Esophagus squamous epithelium (tissue), 5 donors: ENCODE results near the gene ALDH3A2. TPM values are rescaled to one million over a fixed set of nuclear protein-coding genes. Genes with fewer than 3 reads are reported as not detected.

Experiments
- DNase-seq: peaks from one replicate; lab custom pipeline; 2025; lab: John Stamatoyannopoulos, UW
- H3K27ac ChIP-seq, 4 donors: fragments of 200-600 bp; sonication (generic); one replicate each; pipeline ENCODE4 v1.5.1; 2016 to 2019; ENCODE audit warnings: mild to moderate bottlenecking in 1 of 4
- H3K27me3 ChIP-seq, 4 donors: fragments of 200-600 bp; sonication (generic); 1 replicate in 3 of 4; 2 replicates in 1 of 4; pipeline versions ENCODE4 v1.5.1 to v1.6.0; 2017 to 2021; ENCODE audit warnings: antibody characterized with exemption in 1 of 4
- H3K36me3 ChIP-seq, 3 donors: fragments of 200-600 bp; sonication (generic); one replicate each; pipeline ENCODE4 v1.5.1; 2016 to 2019
- H3K4me1 ChIP-seq, 3 donors: fragments of 200-600 bp; sonication (generic); one replicate each; pipeline ENCODE4 v1.5.1; 2017 to 2019
- H3K4me3 ChIP-seq, 4 donors: fragments of 200-600 bp; sonication (generic); 1 replicate in 3 of 4; 2 replicates in 1 of 4; pipeline ENCODE4 v1.5.1; 2016 to 2019; ENCODE audit warnings: mild to moderate bottlenecking in 2 of 4, moderate library complexity in 1 of 4
- H3K9me3 ChIP-seq, 3 donors: fragments of 200-600 bp; sonication (generic); one replicate each; pipeline ENCODE4 v1.5.1; 2016 to 2019
- CTCF ChIP-seq, 6 experiments: fragments of 450-650 bp in 4 of 6; fragments of 200-600 bp in 2 of 6; sonication (generic) in 2 of 6; IDR thresholded peaks; one replicate each; pipeline ENCODE4 v1.5.1; 2016 to 2019; ENCODE audit warnings: antibody characterized with exemption in 6 of 6, mild to moderate bottlenecking in 4 of 6, moderate library complexity in 4 of 6
- POLR2A ChIP-seq, 4 donors: fragments of 450-650 bp; IDR thresholded peaks; one replicate each; pipeline ENCODE4 v1.6.1; 2017; ENCODE audit warnings: antibody characterized with exemption in 4 of 4, mild to moderate bottlenecking in 4 of 4, moderate library complexity in 3 of 4
- WGBS, 2 donors: methylation state at CpG; one replicate each; pipeline ENCODE4 v1.1.5; 2018; 5-methylcytosine and 5-hydroxymethylcytosine counted together
- intact Hi-C: fragments of 100-400 bp; cut with DNase I; formaldehyde crosslinking; loops from one replicate; pipeline ENCODE4 v1.15.0; 2022
- total RNA-seq, 4 donors: library from RNA; depleted of rRNA; stranded (reverse); fragments of >200 nt; gene quantifications; one replicate each; pipeline ENCODE4 v1.1.0, GENCODE V29; 2016
- donor health status: DM: yes; HTN: yes; CAD: no.

ALDH3A2 gene
- total RNA-seq, 4 donors from 2014 or later = 169 to 351 (median 305) TPM

DNA sequence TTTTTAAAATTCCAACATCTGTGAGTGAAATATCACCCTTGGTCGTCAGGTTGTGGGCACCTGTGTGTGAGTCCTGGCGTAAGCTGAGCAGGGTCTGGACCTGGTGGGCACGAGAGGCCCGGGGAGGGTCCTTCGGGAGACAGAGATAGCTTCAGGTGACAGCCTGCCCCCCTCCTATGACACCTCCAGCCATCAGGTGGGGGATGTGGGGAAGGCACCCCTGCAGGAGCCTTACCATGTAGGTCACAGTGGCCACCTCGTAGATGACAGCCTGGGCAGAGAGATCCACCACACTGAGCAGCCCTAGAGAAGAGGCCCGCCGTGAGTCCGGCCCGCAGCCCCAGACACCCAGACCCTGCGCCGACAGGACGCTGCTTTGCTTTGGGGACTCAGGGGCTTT is 56.6 kb downstream of the ALDH3A2 start:
- WGBS, 2 donors = 70 to 93% methylated on average over 5 to 8 of the region's 13 CpGs
- peaks cover 14 to 40% (median 16%) of the 10 kb centered on the region in 3 donors for H3K4me1 ChIP-seq
- H3K27ac ChIP-seq = no peak overlapping the region
- H3K4me3 ChIP-seq = no peak overlapping the region
- TF ChIP-seq POLR2A (IDR thresholded peaks at IDR 0.05) (no peak), CTCF (IDR thresholded peaks at IDR 0.05) (no peak)
- intact Hi-C loops = no loop called here
- no peaks in the 10 kb centered on the region for H3K27me3 ChIP-seq
- H3K36me3 ChIP-seq = no peaks in the 10 kb centered on the region
- H3K9me3 ChIP-seq = no peaks in the 10 kb centered on the region
- no peak for DNase-seq

DNA sequence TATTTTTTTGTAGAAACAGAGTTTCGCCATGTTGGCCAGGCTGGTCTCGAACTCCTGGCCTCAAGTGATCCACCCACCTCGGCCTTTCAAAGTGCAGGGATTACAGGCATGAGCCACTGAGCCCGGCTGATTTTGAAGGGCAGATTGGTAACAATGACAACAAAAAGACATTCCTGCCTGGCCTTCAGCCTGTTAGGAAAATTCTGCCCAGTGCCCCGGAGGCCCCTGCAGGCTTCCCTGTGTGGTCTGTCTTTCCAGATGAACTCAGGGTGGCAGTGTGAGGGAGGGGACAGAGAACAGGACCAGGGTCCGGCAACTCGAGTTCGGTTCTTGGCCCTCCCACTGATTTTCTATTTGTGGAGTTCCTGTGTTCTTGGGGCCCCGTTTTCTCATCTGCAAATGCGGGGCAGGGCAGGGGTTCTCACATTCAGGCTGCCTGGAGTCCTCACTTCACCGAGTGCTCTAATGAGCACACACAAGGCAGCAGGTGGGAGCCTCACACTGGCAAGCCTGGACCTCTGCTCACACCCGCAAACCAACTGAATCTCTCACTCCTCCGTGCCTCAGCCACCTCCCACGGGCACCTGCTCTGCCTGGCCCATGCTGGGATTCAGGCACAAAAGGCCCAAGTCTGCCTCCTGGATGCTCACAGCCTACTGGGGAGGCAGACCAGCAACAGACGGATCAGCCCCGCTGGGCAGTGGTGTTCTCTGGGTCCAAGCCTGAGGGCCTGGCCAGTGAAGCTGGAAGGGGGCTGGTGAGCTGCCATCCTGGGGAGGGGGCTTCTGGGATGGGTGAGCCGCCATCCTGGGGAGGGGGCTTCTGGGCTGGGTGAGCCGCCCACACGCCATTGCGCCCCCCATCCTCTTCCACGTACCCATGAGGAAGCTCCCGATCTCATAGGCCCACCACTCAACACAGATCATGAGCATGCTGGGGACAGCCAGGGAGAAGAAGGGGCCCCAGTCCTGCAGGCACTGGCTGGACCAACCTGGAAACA is 57.5 kb downstream of the ALDH3A2 start:
- TF ChIP-seq POLR2A (IDR thresholded peaks at IDR 0.05) (no peak), CTCF (IDR thresholded peaks at IDR 0.05) (no peak)
- no peak for DNase-seq
- WGBS, 2 donors = 52 to 71% methylated on average over 5 to 10 of the region's 22 CpGs

GRCh38 chr17:19706791-19707727 is 58.5 kb downstream of the ALDH3A2 start:
- Histone ChIP-seq H3K4me3 (peak overlapping the region in 1 of 4 donors; percentile 9), H3K4me1 (peaks cover 14 to 40% (median 16%) of the 10 kb centered on the region in 3 donors), H3K27ac (peak overlapping the region; percentile 57 to 90 (median 77)), H3K27me3 (no peaks in the 10 kb centered on the region), H3K9me3 (no peaks in the 10 kb centered on the region), H3K36me3 (no peaks in the 10 kb centered on the region)
- intact Hi-C loops = no loop called here
- 60 to 68% methylated on average over 2 to 6 of the region's 12 CpGs for WGBS, 2 donors
- TF ChIP-seq CTCF (IDR thresholded peaks at IDR 0.05) (no peak), POLR2A (IDR thresholded peaks at IDR 0.05) (no peak)
- no peak for DNase-seq

More for the DNA sequence above, 57.5 kb downstream of the ALDH3A2 start:
- H3K4me1 ChIP-seq = peaks cover 14 to 40% (median 16%) of the 10 kb centered on the region in 3 donors
- peak overlapping the region; percentile 52 to 90 (median 68) for H3K27ac ChIP-seq
- intact Hi-C loops = no loop called here
- no peaks in the 10 kb centered on the region for H3K9me3 ChIP-seq
- H3K4me3 ChIP-seq = no peak overlapping the region
- no peaks in the 10 kb centered on the region for H3K36me3 ChIP-seq
- no peaks in the 10 kb centered on the region for H3K27me3 ChIP-seq

DNA sequence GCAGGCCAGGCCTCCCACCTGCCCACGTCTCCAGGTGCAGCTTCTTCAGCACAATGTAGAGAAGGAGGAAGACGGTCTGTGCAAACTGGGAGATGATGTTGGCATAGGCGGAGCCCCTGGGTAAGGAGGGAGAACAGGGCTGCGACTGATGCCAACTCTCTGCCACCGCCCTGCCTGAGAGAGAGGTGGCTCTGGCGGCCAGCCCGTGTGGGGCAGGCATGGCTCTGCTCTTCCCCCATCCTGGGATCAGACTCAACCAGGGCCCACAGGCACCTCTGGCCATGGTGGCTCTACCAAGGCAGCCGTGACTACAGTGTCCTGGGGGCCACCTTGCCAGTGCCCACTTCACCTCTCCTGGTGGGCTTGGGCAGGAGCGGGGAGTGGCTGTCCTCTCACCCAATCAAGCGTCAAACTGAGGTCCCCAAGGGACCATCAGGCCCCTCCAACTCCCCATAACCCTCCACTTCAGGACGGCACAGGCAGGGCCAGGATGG is 59.2 kb downstream of the ALDH3A2 start:
- no peak for DNase-seq
- Histone ChIP-seq H3K36me3 (no peaks in the 10 kb centered on the region), H3K4me1 (peaks cover 14 to 40% (median 16%) of the 10 kb centered on the region in 3 donors), H3K27me3 (no peaks in the 10 kb centered on the region), H3K9me3 (no peaks in the 10 kb centered on the region), H3K27ac (peak overlapping the region; percentile 57 to 90 (median 77)), H3K4me3 (peak overlapping the region in 1 of 4 donors; percentile 9)
- TF ChIP-seq POLR2A (IDR thresholded peaks at IDR 0.05) (no peak), CTCF (IDR thresholded peaks at IDR 0.05) (no peak)
- intact Hi-C loops = no loop called here
- 71% methylated on average over 4 of the region's 11 CpGs; no CpG with 5 or more reads in 1 of the 2 donors for WGBS, 2 donors
